ENCODE data around the gene WNT3A.

The WNT3A gene

GRCh38 chr1:228108055-228108690, 101.4 kb downstream of the WNT3A start:
- H3K4me3 ChIP-seq (ENCODE audit: control insufficient read depth, low read depth, low read length) = peak overlapping the region; percentile 89
- DNase-seq (ENCODE audit: low read depth) = no peak
- no peak for TF ChIP-seq CTCF (conservative IDR thresholded peaks at IDR 0.05; ENCODE audit: control insufficient read depth, insufficient read depth, low read depth, low read length)

- peak overlapping the region; percentile 89 for H3K4me3 ChIP-seq (ENCODE audit: control insufficient read depth, low read depth, low read length)
- no peak for TF ChIP-seq CTCF (conservative IDR thresholded peaks at IDR 0.05; ENCODE audit: control insufficient read depth, insufficient read depth, low read depth, low read length)
- DNase-seq (ENCODE audit: low read depth) = no peak
Measured at GRCh38 chr1:228108742-228109072, 101.9 kb downstream of the WNT3A start.

- no peak for TF ChIP-seq CTCF (conservative IDR thresholded peaks at IDR 0.05; ENCODE audit: control insufficient read depth, insufficient read depth, low read depth, low read length)
- peak within 1 kb of the TSS; percentile 89 for H3K4me3 ChIP-seq (ENCODE audit: control insufficient read depth, low read depth, low read length)
- DNase-seq (ENCODE audit: low read depth) = peak; percentile 93
Measured at GRCh38 chr1:228109073-228109961, 102.5 kb downstream of the WNT3A start, which contains the start of gene MRPL55. Gene MRPL55 (minus strand): TSS chr1:228109299. CDS start chr1:228108260, 1,039 bp downstream.

- no peak for TF ChIP-seq CTCF (conservative IDR thresholded peaks at IDR 0.05; ENCODE audit: control insufficient read depth, insufficient read depth, low read depth, low read length)
- no peak for DNase-seq (ENCODE audit: low read depth)
- H3K4me3 ChIP-seq (ENCODE audit: control insufficient read depth, low read depth, low read length) = peak overlapping the region; percentile 89
Measured at GRCh38 chr1:228109962-228110488, 103.2 kb downstream of the WNT3A start.

GRCh38 chr1:228110556-228110955, 103.8 kb downstream of the WNT3A start:
- no peak overlapping the region for H3K4me3 ChIP-seq (ENCODE audit: control insufficient read depth, low read depth, low read length)
- DNase-seq (ENCODE audit: low read depth) = no peak
- no peak for TF ChIP-seq CTCF (conservative IDR thresholded peaks at IDR 0.05; ENCODE audit: control insufficient read depth, insufficient read depth, low read depth, low read length)

Measured in fibroblast of mammary gland (primary cell).